ENCODE measurements around the gene CDH16.

Gene CDH16

DNA sequence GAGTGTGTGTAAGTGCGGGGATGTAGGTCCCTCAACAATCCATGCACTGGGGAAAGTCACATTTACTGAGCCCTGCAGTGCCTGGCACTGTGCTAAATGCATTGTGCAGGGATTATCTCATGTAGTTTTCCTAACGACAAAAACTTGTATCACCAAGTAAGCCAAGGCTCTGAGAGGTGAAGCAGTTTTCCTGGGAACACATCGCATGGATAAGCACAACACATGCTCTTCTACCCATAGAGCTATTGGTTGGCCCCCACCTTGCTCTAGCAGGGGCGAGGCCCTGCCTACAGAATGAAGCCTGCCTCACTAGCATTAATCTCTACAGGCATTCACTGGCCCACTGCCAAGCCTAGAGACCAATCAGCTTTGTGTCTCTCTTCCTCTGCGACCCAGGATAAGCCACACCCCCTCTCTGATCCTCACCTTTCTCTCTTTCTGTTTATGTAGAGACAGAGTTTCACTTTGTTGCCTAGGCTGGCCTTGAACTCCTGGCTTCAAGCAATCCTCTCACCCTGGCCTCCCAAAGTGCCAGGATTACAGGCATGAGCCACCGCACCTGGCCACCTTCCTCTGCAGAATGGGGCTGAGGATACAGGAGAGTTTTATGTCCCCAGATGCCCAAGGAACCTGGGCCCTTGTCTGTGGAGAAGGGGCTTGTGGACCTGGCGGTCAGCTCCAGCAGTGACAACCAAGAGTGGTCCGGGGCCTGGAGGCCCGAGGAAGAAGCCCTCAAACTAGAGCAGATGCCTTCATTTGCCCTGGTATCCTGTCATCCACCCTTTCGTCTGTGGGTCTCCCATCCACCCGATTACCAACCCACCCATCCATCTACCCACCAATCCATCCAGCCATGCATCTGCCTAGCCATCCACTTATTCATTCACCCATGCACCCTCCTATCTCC lies 12.8 kb downstream of the CDH16 start:
- intact Hi-C loops (cut with DNase I; ENCODE audit: low total_unique reads), result no loop called here
- peaks cover 6 to 80% (median 58%) of the 10 kb centered on the region in 4 donors for H3K4me1 ChIP-seq
- H3K27me3 ChIP-seq, result no peaks in the 10 kb centered on the region
- TF ChIP-seq, protein P1, sequence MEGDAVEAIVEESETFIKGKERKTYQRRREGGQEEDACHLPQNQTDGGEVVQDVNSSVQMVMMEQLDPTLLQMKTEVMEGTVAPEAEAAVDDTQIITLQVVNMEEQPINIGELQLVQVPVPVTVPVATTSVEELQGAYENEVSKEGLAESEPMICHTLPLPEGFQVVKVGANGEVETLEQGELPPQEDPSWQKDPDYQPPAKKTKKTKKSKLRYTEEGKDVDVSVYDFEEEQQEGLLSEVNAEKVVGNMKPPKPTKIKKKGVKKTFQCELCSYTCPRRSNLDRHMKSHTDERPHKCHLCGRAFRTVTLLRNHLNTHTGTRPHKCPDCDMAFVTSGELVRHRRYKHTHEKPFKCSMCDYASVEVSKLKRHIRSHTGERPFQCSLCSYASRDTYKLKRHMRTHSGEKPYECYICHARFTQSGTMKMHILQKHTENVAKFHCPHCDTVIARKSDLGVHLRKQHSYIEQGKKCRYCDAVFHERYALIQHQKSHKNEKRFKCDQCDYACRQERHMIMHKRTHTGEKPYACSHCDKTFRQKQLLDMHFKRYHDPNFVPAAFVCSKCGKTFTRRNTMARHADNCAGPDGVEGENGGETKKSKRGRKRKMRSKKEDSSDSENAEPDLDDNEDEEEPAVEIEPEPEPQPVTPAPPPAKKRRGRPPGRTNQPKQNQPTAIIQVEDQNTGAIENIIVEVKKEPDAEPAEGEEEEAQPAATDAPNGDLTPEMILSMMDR (IDR thresholded peaks at IDR 0.05), result no peak
- DNase-seq, result no peak
- no peaks in the 10 kb centered on the region for H3K36me3 ChIP-seq
- H3K9me3 ChIP-seq, result no peaks in the 10 kb centered on the region
- no peak overlapping the region for H3K4me3 ChIP-seq
- H3K27ac ChIP-seq, result peak overlapping the region; percentile 86 to 91

DNA sequence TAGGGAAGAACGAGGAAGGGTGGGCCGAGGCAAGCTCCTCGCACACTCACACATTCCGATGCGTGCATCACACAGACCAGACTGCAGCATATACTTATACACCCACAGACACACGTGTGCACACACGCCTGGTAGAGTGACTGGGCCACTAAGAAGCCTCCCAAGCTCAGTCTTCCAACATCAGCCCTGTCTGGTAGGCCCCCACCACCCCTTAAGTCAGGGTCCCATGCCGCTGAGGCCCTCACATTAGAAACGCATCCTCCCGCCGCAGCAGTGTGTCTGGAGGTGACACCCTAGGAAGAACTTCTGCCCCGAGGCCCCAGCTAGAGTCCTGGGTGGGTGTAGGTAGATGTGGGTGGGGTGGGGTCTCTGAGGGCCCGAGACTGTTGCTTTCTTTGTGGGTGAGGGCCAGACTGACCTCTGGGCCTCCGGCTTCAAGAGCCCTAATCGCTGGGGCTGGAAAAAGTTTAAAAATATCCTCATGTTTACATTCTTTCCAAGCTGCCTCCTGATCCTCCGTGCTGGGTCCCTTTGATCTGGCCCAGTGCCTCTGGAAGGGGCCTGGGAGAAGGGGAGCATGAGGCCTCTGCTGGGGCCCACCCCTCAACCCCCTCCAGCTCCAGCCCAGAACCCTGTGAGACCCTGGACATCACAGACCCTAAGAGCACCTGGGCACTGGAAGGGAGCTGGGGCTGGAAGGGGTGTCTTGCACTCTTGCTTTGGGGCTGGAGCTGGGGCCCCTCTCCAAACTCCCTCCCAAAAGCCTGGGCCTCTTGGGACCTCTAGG lies 13.6 kb downstream of the CDH16 start:
- H3K9me3 ChIP-seq, result no peaks in the 10 kb centered on the region
- H3K27me3 ChIP-seq, result no peaks in the 10 kb centered on the region
- no peak overlapping the region for H3K4me3 ChIP-seq
- H3K4me1 ChIP-seq, result peaks cover 13 to 81% (median 65%) of the 10 kb centered on the region in 4 donors
- intact Hi-C loops (cut with DNase I; ENCODE audit: low total_unique reads), result no loop called here
- TF ChIP-seq, protein P1 (IDR thresholded peaks at IDR 0.05), result no peak
- H3K27ac ChIP-seq, result peak overlapping the region; percentile 86 to 91
- no peaks in the 10 kb centered on the region for H3K36me3 ChIP-seq
- DNase-seq, result peak in 1 of 2 donors; percentile 66

DNA sequence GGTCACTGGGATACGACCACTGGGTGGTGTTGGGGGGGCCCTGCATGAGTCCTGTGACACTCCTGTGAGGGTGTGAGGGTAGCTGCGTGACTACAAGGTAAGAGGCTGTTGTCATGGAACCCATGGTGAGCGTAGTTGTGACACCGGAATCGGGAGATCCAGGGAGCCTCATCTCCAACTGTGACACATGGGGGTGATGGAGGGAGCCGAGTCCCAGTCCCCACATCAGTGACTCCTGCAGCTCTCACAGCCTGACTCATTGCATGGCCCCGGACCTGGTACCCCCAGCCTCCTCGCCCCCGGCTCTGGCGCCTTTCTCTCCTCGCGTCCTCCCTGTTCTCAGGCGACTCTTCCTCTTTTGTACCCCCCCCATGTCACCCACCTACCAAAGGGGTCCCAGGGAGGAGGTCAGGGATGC lies 14.2 kb downstream of the CDH16 start:
- Histone ChIP-seq H3K27ac (peak overlapping the region; percentile 86 to 91), H3K9me3 (no peaks in the 10 kb centered on the region), H3K4me3 (no peak overlapping the region), H3K27me3 (no peaks in the 10 kb centered on the region), H3K36me3 (no peaks in the 10 kb centered on the region), H3K4me1 (peaks cover 14 to 87% (median 71%) of the 10 kb centered on the region in 4 donors)
- DNase-seq, result no peak
- TF ChIP-seq, protein P1 (IDR thresholded peaks at IDR 0.05), result no peak
- intact Hi-C loops (cut with DNase I; ENCODE audit: low total_unique reads), result no loop called here

DNA sequence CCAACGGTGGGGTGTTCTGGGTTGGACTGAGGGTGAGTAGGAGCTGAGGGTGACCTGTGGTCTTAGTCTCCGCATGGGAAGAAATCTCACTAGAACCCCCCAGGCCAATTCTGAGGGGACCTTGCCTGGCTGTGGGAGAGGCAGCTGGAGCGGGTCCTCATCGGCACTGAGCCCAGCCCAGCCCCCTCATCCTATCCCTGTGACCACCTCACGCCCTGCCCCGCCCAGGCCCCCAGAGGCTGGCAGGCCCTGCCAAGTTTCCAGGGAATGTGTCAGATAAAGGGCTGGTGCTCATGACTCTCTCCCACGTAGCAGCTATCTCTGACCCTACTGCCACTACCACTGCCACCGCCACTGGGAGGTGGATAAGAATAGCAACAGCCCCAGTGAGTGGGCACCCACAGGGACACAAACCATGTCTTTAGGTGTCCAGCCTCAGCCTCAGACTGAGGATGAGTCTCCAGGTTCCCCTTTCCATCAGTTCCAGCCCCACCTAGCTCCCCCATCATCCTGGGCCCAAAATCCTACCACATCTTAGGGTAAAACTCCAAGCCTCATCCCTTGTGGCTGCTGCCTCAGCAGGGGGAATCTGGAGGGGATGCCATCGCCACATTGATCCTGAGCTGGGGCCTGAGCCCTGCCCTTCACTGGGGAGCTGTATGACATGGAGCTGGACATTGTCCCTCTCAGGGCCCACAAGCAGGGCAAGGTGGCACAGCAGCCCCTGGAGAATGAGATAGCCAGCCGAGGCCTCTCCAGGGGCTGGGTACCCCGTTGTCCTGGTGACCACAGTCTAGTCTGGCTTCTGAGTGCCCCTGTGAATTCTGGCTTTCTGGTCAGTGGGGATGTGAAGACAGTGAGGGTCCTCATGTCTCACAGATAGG lies 14.9 kb downstream of the CDH16 start:
- no peak overlapping the region for H3K4me3 ChIP-seq
- DNase-seq, result no peak
- H3K9me3 ChIP-seq, result no peaks in the 10 kb centered on the region
- H3K36me3 ChIP-seq, result no peaks in the 10 kb centered on the region
- TF ChIP-seq, protein P1 (IDR thresholded peaks at IDR 0.05), result no peak
- H3K27ac ChIP-seq, result peak overlapping the region; percentile 86 to 91
- H3K4me1 ChIP-seq, result peaks cover 19 to 93% (median 78%) of the 10 kb centered on the region in 4 donors
- no peaks in the 10 kb centered on the region for H3K27me3 ChIP-seq
- intact Hi-C loops (cut with DNase I; ENCODE audit: low total_unique reads), result loop anchor here (2.0 kb wide), 1 partner anchor 21 kb away; the partner anchor contains the start of gene RRAD

Data from tibial artery (tissue), 4 donors.